HG03565 (cell line): Measurements from ENCODE around the gene KLB.
A peak's percentile ranks its signal among the peaks of the same experiment; 100 is the strongest.
"Not testable (repeated sequence)": the region's sequence is repeated elsewhere in the genome, so short reads cannot be mapped to it uniquely, and the experiment has no call there.

Experiments
- ATAC-seq: cut with Tn5 transposase; IDR thresholded peaks from one replicate; pipeline ENCODE4 v1.9.1; 2021; ENCODE audit warnings: mild to moderate bottlenecking, moderate library complexity; ENCODE audit not compliant: unreplicated experiment

The KLB gene

DNA sequence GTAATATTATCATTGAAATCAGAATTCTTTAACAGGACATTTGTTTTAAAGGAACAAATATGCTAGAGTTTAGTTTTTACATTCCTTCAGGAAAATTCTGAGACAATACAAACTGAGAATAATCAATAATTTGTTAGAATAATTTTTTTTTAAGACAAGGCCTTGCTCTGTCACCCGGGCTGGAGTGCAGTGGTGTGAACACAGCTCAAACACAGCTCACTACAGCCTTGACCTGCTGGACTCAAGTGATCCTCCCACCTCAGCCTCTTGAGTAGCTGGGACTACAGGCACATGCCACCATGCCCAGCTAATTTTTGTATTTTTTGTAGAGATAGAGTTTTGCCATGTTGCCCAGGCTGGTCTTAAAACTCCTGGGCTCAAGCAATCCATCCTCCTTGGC, 18.6 kb downstream of the KLB start:
- ATAC-seq = not testable (repeated sequence)

DNA sequence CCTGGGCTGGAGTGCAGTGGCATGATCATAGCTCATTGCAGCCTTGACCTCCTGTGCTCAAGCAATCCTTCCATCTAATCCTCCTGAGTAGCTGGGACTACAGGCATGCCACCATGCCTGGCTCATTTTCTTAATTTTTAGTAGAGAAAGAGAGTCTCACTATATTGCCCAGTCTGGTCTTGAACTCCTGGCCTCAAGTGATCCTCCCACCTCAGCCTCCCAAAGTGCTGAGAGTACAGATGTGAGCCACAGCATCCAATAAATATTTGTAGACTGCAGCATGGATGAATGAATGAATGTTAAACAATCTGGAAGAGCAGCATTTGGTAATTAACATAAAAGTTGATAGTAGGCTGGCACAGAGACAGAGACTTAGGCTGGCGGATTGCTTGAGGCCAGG, 20.0 kb downstream of the KLB start:
- no peak for ATAC-seq

DNA sequence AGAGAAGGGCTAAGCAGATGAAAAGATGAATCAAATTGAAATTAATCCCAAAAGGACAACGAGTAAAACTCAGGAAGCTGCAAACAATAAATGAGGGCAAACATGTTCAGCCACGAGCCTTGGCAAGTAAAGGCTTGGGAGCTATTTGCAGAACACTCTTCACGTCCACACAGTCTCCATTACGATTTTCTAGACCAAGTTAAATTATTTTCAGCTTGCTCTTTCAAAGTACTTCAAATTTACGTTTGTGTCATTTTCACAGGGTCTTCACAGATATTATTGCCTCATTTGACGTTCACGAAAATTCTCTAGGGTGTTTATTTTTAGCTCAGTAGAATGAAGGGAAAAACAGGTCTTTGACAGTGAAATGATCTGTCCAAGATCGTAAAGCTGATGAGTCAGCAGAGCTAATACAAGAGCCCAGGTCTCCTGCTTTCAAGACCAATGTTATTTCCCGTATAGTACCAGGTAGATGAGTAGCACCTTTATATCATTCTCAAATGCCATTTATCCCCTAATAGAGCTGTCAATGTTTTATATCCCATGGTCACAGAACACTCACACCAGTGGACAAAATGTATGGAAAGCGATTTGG, 20.9 kb downstream of the KLB start:
- no peak for ATAC-seq

DNA sequence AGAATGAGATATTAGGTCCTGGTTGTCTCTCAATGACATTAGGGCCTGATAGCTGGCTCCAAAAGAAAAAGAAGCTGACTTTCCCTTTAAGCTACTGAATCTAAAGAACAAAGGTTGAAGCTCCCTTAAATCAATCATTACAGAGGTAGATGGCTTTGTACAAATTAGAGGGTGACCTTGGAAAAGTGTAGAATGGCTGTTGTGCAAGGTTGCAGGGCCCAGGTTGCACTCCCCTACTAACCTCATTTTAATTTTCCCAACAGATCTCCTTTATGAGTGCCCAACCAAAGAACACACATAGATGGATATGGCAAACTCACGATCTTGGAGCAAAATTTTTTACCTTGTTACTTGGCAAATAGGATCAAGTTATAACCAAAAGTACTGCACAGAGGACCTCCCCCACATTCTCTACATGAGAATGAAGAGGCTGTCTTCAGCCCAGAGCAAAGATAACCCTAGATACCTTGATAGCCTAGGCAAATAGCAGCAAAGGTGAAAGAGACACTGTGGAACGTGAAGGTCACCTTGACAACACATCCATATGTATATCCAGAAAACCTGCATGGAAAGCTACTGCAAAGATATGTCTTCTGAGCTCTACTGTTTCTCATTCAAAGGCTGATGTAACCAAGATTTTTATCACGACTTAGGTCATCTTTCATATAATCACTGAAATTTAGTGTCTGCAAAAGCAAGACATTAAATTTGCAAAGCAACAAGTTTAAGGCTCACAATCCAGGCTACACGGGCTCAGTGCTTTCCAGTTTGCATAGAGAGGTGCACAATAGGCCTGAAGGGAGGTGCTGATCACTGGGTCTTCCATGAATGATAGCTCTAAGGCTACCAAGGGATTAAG, 23.0 kb downstream of the KLB start:
- ATAC-seq = no peak

DNA sequence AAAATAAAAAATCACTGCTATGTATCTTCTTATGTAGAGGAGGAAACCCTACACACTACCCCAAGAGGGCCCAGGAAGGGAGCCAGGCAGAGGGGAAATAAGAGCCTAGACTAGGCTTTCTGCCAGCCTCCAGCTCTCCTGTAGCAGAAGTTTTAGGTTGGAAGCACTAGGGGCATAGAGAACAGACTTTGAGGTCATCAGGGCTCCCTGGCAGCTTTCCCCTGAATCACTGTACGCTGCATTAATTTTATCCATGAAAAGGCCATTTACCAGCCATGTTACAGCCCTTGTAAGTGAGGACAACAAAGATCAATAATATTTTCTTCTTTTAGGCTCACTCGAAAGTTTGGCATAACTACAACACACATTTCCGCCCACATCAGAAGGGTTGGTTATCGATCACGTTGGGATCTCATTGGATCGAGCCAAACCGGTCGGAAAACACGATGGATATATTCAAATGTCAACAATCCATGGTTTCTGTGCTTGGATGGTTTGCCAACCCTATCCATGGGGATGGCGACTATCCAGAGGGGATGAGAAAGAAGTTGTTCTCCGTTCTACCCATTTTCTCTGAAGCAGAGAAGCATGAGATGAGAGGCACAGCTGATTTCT, 27.3 kb downstream of the KLB start:
- ATAC-seq = no peak

DNA sequence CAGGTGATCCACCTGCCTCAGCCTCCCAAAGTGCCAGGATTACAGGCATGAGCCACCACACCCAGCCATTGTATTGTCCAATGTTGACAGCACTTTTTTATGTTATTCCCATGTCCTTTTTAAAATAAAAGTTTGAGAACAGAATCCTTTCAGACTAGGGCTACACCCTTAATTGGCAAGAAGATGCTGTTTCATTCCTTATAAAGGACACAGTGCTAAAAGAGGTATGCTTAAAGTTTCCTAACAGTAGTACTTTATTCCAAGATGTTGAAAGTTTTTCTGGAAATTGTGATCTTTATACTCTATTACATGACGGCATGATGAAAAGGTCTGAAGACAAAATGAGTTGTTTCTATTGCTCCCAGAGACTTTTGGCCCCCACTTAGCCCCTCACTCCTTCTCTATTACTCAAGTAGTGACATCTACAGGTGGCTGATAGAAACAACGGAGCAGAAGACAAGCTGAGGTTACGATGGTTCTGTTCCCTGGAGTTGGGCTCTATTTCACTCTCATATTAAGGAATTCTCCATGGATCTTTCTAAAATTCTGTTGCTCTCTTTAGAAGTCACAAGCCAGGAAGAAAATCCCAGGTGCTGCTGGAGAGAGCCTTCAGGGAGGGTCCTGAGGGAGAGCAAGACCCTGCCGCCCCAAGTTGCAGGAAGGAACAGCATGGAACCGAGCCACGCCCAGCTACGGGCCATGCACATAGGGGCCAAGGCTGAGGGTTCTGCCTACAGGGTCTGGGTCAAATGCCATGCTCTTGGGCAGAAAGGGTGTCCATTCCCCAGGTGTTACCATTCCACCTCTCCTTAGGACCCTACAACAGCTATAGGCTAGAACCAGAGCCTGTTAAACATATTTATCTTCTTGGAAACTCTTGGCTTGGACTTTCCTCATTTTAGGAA, 29.2 kb downstream of the KLB start:
- no peak for ATAC-seq

DNA sequence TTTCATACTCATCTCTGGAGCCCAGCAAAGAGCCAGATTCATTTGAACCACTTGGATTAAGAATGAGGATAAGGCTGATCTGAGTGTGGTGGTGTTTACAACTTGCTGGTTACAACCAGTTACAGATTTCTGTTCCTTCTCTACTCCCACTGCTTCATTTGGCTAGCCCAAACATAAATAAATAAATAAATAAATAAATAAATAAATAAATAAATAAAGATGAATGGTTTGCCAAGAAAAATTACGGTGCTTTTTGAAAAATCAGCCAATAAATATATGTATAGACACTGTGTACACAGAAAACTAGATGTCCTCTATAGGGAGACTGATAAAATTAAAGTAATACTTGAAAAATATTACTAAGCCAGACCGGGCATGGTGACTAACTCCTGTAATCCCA, 34.9 kb downstream of the KLB start:
- no peak for ATAC-seq

DNA sequence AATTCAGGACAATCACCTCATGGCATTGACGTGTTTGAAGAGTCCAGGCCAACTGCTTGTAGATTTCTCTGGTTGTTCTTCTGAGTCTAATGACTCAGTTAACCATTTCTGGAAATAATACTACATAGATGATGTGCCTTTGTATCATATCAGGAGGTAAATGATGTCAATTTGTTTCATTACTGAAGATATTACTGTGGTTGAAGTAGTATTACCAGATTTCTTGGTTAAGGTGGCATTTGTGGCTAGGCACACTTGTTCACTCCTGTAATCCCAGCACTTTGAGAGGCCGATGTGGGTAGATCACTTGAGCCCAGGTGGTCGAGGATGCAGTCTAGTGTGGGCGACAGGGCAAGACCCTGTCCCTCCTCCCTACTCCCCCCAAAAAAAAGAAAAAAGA, 36.3 kb downstream of the KLB start:
- no peak for ATAC-seq

DNA sequence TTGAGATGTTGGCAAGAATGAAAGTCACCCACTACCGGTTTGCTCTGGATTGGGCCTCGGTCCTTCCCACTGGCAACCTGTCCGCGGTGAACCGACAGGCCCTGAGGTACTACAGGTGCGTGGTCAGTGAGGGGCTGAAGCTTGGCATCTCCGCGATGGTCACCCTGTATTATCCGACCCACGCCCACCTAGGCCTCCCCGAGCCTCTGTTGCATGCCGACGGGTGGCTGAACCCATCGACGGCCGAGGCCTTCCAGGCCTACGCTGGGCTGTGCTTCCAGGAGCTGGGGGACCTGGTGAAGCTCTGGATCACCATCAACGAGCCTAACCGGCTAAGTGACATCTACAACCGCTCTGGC, 39.7 kb downstream of the KLB start:
- ATAC-seq = no peak

DNA sequence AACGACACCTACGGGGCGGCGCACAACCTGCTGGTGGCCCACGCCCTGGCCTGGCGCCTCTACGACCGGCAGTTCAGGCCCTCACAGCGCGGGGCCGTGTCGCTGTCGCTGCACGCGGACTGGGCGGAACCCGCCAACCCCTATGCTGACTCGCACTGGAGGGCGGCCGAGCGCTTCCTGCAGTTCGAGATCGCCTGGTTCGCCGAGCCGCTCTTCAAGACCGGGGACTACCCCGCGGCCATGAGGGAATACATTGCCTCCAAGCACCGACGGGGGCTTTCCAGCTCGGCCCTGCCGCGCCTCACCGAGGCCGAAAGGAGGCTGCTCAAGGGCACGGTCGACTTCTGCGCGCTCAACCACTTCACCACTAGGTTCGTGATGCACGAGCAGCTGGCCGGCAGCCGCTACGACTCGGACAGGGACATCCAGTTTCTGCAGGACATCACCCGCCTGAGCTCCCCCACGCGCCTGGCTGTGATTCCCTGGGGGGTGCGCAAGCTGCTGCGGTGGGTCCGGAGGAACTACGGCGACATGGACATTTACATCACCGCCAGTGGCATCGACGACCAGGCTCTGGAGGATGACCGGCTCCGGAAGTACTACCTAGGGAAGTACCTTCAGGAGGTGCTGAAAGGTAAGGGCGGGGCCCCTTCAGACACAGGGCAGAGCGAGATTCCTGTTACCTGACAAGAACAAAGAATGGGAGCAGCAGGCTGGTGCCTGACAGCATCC, 40.3 kb downstream of the KLB start:
- ATAC-seq = peak; percentile 69

DNA sequence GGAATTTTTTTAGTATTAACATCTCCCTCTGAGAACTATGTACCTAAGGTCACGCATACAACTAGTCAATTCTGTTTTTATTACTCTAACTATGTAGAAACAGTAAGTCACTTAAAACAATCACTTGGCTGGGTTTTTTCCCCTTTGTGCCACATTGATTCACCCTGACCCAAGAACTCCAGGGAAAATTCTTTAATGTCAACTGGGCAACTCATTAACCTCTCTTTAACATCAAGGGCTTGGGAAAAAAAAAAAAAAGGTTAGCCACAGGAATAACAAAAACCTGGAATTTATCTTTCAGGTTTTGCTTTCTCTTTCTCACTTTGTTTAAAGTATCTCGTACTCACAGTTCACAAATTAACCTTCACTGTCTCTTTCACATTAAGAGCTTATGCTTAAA, 43.9 kb downstream of the KLB start:
- no peak for ATAC-seq

DNA sequence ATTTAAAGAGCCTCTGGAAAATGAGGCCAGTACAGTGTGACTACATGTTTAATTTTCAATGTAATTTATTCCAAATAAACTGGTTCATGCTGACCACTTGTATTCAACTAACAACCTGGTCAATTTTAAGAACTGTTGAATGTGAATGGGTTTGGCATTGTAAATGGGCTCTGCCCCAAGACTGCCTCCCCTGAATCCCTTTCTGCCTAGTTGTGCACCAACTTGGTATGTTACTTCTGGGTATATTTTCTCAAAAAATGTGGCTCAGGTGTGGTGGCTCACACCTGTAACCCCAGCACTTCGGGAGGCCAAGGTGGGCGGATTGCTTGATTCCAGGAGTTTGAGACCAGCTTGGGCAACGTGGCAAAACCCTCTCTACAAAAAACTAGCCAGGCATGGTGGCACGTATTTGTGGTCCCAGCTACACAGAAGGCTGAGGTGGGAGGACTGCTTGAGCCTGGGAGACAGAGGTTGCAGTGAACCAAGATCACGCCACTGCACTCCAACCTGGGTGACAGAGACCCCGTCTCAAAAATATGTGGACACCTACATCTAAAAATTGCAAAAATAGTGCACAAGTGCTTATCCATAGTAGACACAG, 44.8 kb downstream of the KLB start:
- no peak for ATAC-seq

DNA sequence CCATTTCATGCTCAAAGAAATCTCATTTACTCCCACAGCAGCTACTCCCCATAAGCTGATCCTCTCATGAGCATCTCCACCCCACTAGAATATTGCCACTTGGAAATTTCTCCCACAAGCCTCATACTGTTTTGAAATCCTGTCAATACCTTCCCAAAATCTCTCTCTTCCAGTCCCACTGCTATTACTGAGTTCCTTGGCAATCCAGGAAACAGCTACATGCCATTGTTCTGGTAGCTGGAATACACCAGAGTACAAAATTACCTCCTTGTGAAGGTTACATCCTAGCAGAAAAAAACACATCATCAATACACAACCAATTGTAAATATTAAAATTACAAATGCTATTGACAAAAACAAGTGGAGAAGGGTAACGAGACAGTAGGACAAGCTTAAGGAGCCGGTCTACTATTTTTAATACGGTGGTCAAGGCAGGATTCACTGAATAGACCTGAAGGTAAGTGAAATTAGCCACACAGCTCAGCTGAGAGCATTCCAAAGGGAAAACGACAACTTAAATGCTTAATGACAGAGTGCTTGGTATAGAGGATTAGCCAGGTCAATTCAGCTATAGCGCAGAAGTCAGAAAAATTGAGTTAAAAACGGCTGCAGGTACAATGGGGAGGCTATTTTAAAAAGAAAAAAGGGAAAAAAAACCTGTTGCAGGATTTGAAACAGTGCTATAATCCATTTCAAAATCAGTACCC, 45.6 kb downstream of the KLB start:
- ATAC-seq = no peak

DNA sequence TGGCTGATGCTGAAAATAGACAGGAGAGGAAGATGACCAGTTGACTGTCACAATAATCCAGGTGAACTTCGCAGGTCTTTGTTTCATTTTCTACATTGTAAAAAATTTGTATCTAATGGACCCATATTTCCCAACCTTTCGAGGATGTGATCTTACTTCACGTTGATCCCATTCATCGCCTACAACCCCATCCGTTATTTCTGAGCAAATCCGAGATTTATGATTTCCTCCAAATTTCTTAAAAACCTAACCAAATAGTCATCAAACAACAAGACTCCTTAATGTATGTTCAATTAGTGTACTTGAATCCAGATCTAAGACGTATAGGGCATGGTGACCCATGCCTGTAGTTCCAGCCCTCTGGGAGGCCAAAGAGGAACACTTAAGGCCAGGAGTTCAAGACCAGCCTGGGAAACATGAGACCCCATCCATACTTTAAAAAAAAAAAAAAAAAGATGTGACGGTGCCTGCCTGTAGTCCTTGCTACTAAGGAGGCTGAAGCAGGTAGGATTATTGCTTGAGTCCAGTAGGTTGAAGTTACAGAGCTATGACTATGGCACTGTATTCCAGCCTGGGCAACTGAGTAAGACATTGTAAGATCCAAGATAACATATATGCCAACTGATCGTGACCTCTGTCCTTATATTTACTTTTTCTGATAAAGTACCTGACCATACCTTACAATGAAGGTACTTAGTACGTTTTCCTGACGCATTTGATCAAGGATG, 46.3 kb downstream of the KLB start:
- no peak for ATAC-seq

DNA sequence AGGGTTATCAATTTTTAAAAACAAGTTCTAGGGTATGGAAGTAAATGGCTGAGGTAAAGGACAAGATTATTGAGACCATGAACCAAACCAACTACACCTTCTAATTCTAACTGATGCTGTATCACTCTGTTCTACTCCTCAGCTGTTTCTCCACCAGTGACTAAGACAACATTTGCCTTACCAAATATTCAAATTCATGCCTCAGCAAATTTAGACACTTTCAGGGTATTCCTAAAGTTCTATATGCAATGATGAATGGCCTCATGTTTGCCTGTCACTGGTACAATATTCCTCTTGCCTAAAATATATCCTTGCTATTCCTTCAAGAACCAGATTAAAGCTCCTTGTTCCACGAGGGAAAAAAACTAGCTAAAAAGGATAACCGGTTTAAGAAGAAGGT, 47.0 kb downstream of the KLB start:
- no peak for ATAC-seq

DNA sequence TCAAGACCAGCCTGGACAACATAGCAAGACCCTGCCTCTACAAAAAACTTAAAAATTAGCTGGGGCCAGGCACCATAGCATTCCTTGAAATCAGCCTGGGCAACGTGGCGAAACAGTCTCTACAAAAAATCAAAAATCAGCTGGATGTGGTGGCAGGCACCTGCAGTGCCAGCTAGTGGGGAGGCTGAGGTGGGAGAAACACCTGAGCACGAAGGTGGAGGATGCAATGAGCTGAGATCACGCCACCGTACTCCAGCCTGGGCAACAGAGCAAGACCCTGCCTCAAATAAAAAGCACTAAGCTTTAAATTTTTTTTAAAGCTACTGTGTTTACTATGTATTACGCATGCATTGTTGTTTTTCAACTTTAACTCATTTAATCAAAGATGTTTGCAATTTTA, 48.8 kb downstream of the KLB start:
- no peak for ATAC-seq

DNA sequence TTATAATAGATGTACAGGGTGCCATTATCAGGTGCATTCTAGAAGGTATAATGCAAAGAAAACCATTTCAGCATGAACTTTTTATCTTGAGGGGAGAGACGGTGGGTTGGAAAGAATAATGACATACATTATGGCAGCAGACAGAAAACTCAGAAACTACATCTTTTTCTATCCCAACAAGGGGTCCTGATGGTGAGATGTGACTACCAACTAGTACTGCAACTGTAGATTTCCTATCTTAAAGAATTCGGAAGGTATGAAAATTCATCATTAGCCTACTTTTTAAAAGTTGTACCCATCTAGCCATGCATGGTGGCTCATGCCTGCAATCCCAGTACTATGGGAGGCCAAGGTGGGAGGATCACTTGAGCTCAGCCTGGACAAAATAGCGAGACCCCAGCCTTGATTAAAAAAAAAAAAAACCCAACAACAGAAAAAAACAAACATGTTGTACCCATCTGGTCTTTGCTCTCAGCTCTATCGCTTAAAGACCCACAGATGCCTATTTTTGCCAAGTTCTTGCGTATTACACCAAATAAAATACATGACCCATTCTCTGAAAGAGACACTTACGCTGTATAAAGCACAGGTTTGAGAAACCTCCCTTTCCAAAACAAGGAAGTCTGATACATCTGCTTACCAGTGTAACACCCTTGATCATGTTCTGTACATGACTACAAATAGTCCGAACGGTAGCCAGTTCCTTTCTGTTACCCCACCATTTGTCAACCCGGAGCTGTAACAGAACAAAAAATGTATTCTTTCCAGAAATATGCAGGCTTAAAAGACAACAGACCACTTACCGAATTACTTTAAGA, 50.4 kb downstream of the KLB start:
- no peak for ATAC-seq

DNA sequence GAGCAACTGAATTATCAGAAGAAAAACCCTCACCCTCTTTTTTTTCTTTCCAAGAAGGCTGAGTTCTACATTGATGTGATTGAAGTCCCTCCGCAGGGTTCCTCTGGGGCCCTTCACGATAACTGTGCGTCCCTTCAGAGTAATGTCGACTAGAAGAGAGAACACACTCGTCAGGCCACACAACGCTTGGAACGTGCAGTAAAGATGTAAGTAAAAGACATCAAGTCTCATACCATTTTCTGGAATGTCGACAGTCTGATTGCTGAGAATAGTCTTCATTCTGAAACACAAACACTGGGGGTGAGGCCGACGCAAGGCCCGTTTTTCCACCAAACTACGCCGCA, 51.4 kb downstream of the KLB start:
- ATAC-seq = peak; percentile 2
